NCI-H1092 (cell line): ENCODE data around the gene SFR1.
"Not testable (repeated sequence)": the region's sequence is repeated elsewhere in the genome, so short reads cannot be mapped to it uniquely, and the experiment has no call there.

Source experiments
- DNase-seq: peaks from one replicate; lab custom pipeline; 2025; lab: John Stamatoyannopoulos, UW

SFR1 gene

GRCh38 chr10:104174136-104174535 is 52.2 kb downstream of the SFR1 start:
- not testable (repeated sequence) for DNase-seq
